GM18907 (cell line): ENCODE results near the gene PBRM1.

Experiments used
- ATAC-seq: cut with Tn5 transposase; IDR thresholded peaks from one replicate; pipeline ENCODE4 v1.9.1; 2021; ENCODE audit warnings: mild to moderate bottlenecking, moderate library complexity; ENCODE audit not compliant: unreplicated experiment

Gene PBRM1

GRCh38 chr3:52574056-52574965, 111.4 kb downstream of the PBRM1 start:
- no peak for ATAC-seq

GRCh38 chr3:52572221-52572620, 113.5 kb downstream of the PBRM1 start:
- ATAC-seq = no peak

- no peak for ATAC-seq
Measured at GRCh38 chr3:52570076-52570475, 115.6 kb downstream of the PBRM1 start.

- no peak for ATAC-seq
Measured at GRCh38 chr3:52568069-52568468, 117.6 kb downstream of the PBRM1 start.

GRCh38 chr3:52563984-52564383, 121.7 kb downstream of the PBRM1 start:
- no peak for ATAC-seq

- no peak for ATAC-seq
Measured at GRCh38 chr3:52561028-52561747, 124.5 kb downstream of the PBRM1 start.

GRCh38 chr3:52558436-52558835, 127.3 kb downstream of the PBRM1 start:
- no peak for ATAC-seq

- no peak for ATAC-seq
Measured at GRCh38 chr3:52557011-52557960, 128.4 kb downstream of the PBRM1 start.

GRCh38 chr3:52555056-52555455, 130.7 kb downstream of the PBRM1 start:
- no peak for ATAC-seq

GRCh38 chr3:52554026-52554755, 131.5 kb downstream of the PBRM1 start:
- ATAC-seq = no peak

GRCh38 chr3:52552089-52552488, 133.6 kb downstream of the PBRM1 start:
- ATAC-seq = no peak

- ATAC-seq = no peak
Measured at GRCh38 chr3:52551118-52551517, 134.6 kb downstream of the PBRM1 start.

- no peak for ATAC-seq
Measured at GRCh38 chr3:52547143-52547542, 138.6 kb downstream of the PBRM1 start.

GRCh38 chr3:52546111-52546901, 139.4 kb downstream of the PBRM1 start:
- no peak for ATAC-seq

GRCh38 chr3:52544937-52545336, 140.8 kb downstream of the PBRM1 start:
- ATAC-seq = no peak

GRCh38 chr3:52541050-52541449, 144.7 kb downstream of the PBRM1 start:
- no peak for ATAC-seq

GRCh38 chr3:52539010-52539653, 146.6 kb downstream of the PBRM1 start:
- no peak for ATAC-seq

GRCh38 chr3:52537726-52538421, 147.8 kb downstream of the PBRM1 start:
- no peak for ATAC-seq
